ENCODE results near the gene TRAPPC14. TPM values are rescaled to one million over a fixed set of nuclear protein-coding genes. Genes with fewer than 3 reads are reported as not detected.
A peak's percentile ranks its signal among the peaks of the same experiment; 100 is the strongest.
"Not testable (repeated sequence)": the region's sequence is repeated elsewhere in the genome, so short reads cannot be mapped to it uniquely, and the experiment has no call there.

Gene TRAPPC14
- 5.8 and 8.1 TPM in 2 replicates for total RNA-seq (2014; rRNA removed; shearing (Covaris generic))

- DNase-seq (ENCODE audit: low read depth) = peak; percentile 84
Measured at GRCh38 chr7:100158229-100159098, at the start of gene TRAPPC14. Gene TRAPPC14 (minus strand): TSS chr7:100158723. CDS start chr7:100158499, 224 bp downstream.

GRCh38 chr7:100204454-100204853 lies 45.9 kb upstream of the TRAPPC14 start:
- no peak for DNase-seq (ENCODE audit: low read depth)

- no peak for DNase-seq (ENCODE audit: low read depth)
Measured at GRCh38 chr7:100200693-100201092, 42.2 kb upstream of the TRAPPC14 start.

GRCh38 chr7:100198266-100198665 lies 39.7 kb upstream of the TRAPPC14 start:
- no peak for DNase-seq (ENCODE audit: low read depth)

- DNase-seq (ENCODE audit: low read depth) = not testable (repeated sequence)
Measured at GRCh38 chr7:100195901-100196322, 37.4 kb upstream of the TRAPPC14 start.

GRCh38 chr7:100195222-100195621 lies 36.7 kb upstream of the TRAPPC14 start:
- no peak for DNase-seq (ENCODE audit: low read depth)

- DNase-seq (ENCODE audit: low read depth) = no peak
Measured at GRCh38 chr7:100192969-100193368, 34.4 kb upstream of the TRAPPC14 start.

- DNase-seq (ENCODE audit: low read depth) = not testable (repeated sequence)
Measured at GRCh38 chr7:100192281-100192862, 33.8 kb upstream of the TRAPPC14 start.

GRCh38 chr7:100191775-100192174 lies 33.3 kb upstream of the TRAPPC14 start:
- no peak for DNase-seq (ENCODE audit: low read depth)

GRCh38 chr7:100190048-100190711 lies 31.7 kb upstream of the TRAPPC14 start:
- peak; percentile 39 for DNase-seq (ENCODE audit: low read depth)

- DNase-seq (ENCODE audit: low read depth) = no peak
Measured at GRCh38 chr7:100189061-100189460, 30.5 kb upstream of the TRAPPC14 start.

GRCh38 chr7:100185726-100186125 lies 27.2 kb upstream of the TRAPPC14 start:
- no peak for DNase-seq (ENCODE audit: low read depth)

- not testable (repeated sequence) for DNase-seq (ENCODE audit: low read depth)
Measured at GRCh38 chr7:100183090-100183489, 24.6 kb upstream of the TRAPPC14 start.

- not testable (repeated sequence) for DNase-seq (ENCODE audit: low read depth)
Measured at GRCh38 chr7:100182616-100183015, 24.1 kb upstream of the TRAPPC14 start.

GRCh38 chr7:100180084-100180483 lies 21.6 kb upstream of the TRAPPC14 start:
- not testable (repeated sequence) for DNase-seq (ENCODE audit: low read depth)

GRCh38 chr7:100177045-100178001 lies 18.8 kb upstream of the TRAPPC14 start, which contains the start of the genes GPC2 and STAG3:
Gene GPC2 (minus strand): TSS chr7:100177381. CDS start chr7:100177199, 182 bp downstream.
Gene STAG3 (plus strand): TSS chr7:100177918. CDS start chr7:100180557, 2,639 bp downstream.
- peak; percentile 97 for DNase-seq (ENCODE audit: low read depth)

GRCh38 chr7:100176096-100177044 lies 17.8 kb upstream of the TRAPPC14 start:
- DNase-seq (ENCODE audit: low read depth) = no peak

- no peak for DNase-seq (ENCODE audit: low read depth)
Measured at GRCh38 chr7:100175296-100175935, 16.9 kb upstream of the TRAPPC14 start.

- no peak for DNase-seq (ENCODE audit: low read depth)
Measured at GRCh38 chr7:100174582-100174981, 16.1 kb upstream of the TRAPPC14 start.

Measured in RPMI7951 (cell line).